CD4-positive, CD25-positive, alpha-beta regulatory T cell (primary cell): ENCODE results near the gene ANKRD62. TPM values are rescaled to one million over a fixed set of nuclear protein-coding genes. Genes with fewer than 3 reads are reported as not detected.
A peak's percentile ranks its signal among the peaks of the same experiment; 100 is the strongest.
"Not testable (repeated sequence)": the region's sequence is repeated elsewhere in the genome, so short reads cannot be mapped to it uniquely, and the experiment has no call there.

ENCODE experiments used
- ATAC-seq, 2 donors: fragments of 150-1000 bp; cut with Tn5 transposase; one replicate each; pipeline ENCODE4 v1.10.0; 2021; ENCODE audit warnings: low read depth in 2 of 2, moderate number of reproducible peaks in 2 of 2, moderate library complexity in 1 of 2
- DNase-seq, 3 donors: peaks; one replicate each; pipeline versions ENCODE4 v3.0.0 to v3.0.0-alpha.2; 2012 to 2022; ENCODE audit warnings: mixed read lengths in 1 of 3
- H3K27ac ChIP-seq: one replicate; pipeline ENCODE4 v1.7.0; 2013; ENCODE audit warnings: mild to moderate bottlenecking, low read length; ENCODE audit not compliant: insufficient read depth, poor library complexity, severe bottlenecking
- H3K27me3 ChIP-seq: one replicate; pipeline ENCODE4 v1.7.0; 2013; ENCODE audit warnings: low read length; ENCODE audit not compliant: control insufficient read depth, insufficient read depth
- H3K36me3 ChIP-seq: one replicate; pipeline ENCODE4 v1.7.0; 2013; ENCODE audit warnings: mild to moderate bottlenecking, low read length, moderate library complexity; ENCODE audit not compliant: control insufficient read depth, insufficient read depth
- H3K4me1 ChIP-seq: 2 replicates; pipeline ENCODE4 v1.7.0; 2013; ENCODE audit warnings: mild to moderate bottlenecking, low read length; ENCODE audit not compliant: insufficient read depth, control insufficient read depth, poor library complexity, severe bottlenecking
- H3K4me3 ChIP-seq: one replicate; pipeline ENCODE4 v1.7.0; 2013; ENCODE audit warnings: low read depth, mild to moderate bottlenecking, low read length, moderate library complexity
- H3K9me3 ChIP-seq, 2 experiments: 1 replicate in 1 of 2; 2 replicates in 1 of 2; pipeline ENCODE4 v1.7.0; 2013; ENCODE audit warnings: low read length in 2 of 2, mild to moderate bottlenecking in 1 of 2, moderate library complexity in 1 of 2; ENCODE audit not compliant: control insufficient read depth in 2 of 2
- H3K27ac Mint-ChIP-seq, 3 donors: one replicate each; pipeline ENCODE4 v1.8.0; 2020 to 2022; ENCODE audit warnings: mild to moderate bottlenecking in 3 of 3, mixed read lengths in 3 of 3, moderate library complexity in 2 of 3
- H3K27me3 Mint-ChIP-seq: one replicate; pipeline ENCODE4 v1.8.0; 2022; ENCODE audit warnings: mild to moderate bottlenecking, mixed read lengths
- H3K36me3 Mint-ChIP-seq: one replicate; pipeline ENCODE4 v1.8.0; 2020; ENCODE audit warnings: mixed read lengths
- H3K4me1 Mint-ChIP-seq, 4 donors: one replicate each; pipeline ENCODE4 v1.8.0; 2020 to 2022; ENCODE audit warnings: mixed read lengths in 4 of 4, mild to moderate bottlenecking in 1 of 4
- H3K4me3 Mint-ChIP-seq, 4 donors: one replicate each; pipeline ENCODE4 v1.8.0; 2020 to 2022; ENCODE audit warnings: mild to moderate bottlenecking in 4 of 4, mixed read lengths in 4 of 4, moderate library complexity in 3 of 4
- H3K9me3 Mint-ChIP-seq, 7 donors: one replicate each; pipeline ENCODE4 v1.8.0; 2020 to 2022; ENCODE audit warnings: mixed read lengths in 7 of 7, mild to moderate bottlenecking in 3 of 7, moderate library complexity in 2 of 7
- polyA plus RNA-seq, 4 donors: library from polyadenylated mRNA; unstranded; fragments of 300-500 nt; fragmentation: Illumina TruSeq; gene quantifications; one replicate each; pipeline ENCODE4 v1.2.3, GENCODE V29; 2021
- total RNA-seq: library from RNA; stranded (reverse); gene quantifications from one replicate; pipeline ENCODE4 v1.2.3, GENCODE V29; 2022

The ANKRD62 gene
- total and polyA plus RNA-seq, 5 donors from 2014 or later = not detected

- H3K27me3 Mint-ChIP-seq = peaks cover 12% of the 10 kb centered on the region
These were observed 20.5 kb downstream of the ANKRD62 start for GRCh38 chr18:12113999-12114646.

GRCh38 chr18:12119358-12119757 is 25.7 kb downstream of the ANKRD62 start:
- Mint-ChIP-seq H3K36me3 (no peaks in the 10 kb centered on the region), H3K9me3 (peaks cover 0 to 3% (median 0%) of the 10 kb centered on the region in 7 donors), H3K4me3 (no peak overlapping the region), H3K27me3 (peaks cover 18% of the 10 kb centered on the region), H3K4me1 (no peaks in the 10 kb centered on the region), H3K27ac (no peak overlapping the region)
- no peaks in the 10 kb centered on the region for H3K36me3 ChIP-seq
- ATAC-seq = no peak
- H3K4me1 ChIP-seq = no peaks in the 10 kb centered on the region
- no peak for DNase-seq
- H3K4me3 ChIP-seq = no peak overlapping the region
- no peaks in the 10 kb centered on the region for H3K9me3 ChIP-seq
- H3K27me3 ChIP-seq = no peaks in the 10 kb centered on the region
- no peak overlapping the region for H3K27ac ChIP-seq

More at GRCh38 chr18:12113999-12114646, 20.5 kb downstream of the ANKRD62 start:
- H3K4me3 Mint-ChIP-seq = no peak overlapping the region
- no peak overlapping the region for H3K27ac Mint-ChIP-seq
- no peaks in the 10 kb centered on the region for H3K4me1 Mint-ChIP-seq
- ATAC-seq (no peak), DNase-seq (no peak)
- Histone ChIP-seq H3K27ac (no peak overlapping the region), H3K4me3 (no peak overlapping the region), H3K36me3 (no peaks in the 10 kb centered on the region), H3K4me1 (no peaks in the 10 kb centered on the region), H3K9me3 (no peaks in the 10 kb centered on the region), H3K27me3 (no peaks in the 10 kb centered on the region)
- peaks cover 0 to 8% (median 0%) of the 10 kb centered on the region in 7 donors for H3K9me3 Mint-ChIP-seq
- H3K36me3 Mint-ChIP-seq = no peaks in the 10 kb centered on the region

- no peak for ATAC-seq
- no peak overlapping the region for H3K27ac ChIP-seq
- no peaks in the 10 kb centered on the region for H3K4me1 Mint-ChIP-seq
These were observed 27.8 kb downstream of the ANKRD62 start for GRCh38 chr18:12121175-12122042.

GRCh38 chr18:12122043-12122389 is 28.4 kb downstream of the ANKRD62 start:
- ATAC-seq, H3K36me3 ChIP-seq, H3K27ac Mint-ChIP-seq, DNase-seq, H3K4me1 ChIP-seq, H3K9me3 Mint-ChIP-seq, H3K4me3 ChIP-seq, H3K27ac ChIP-seq, H3K4me3 Mint-ChIP-seq, H3K36me3 Mint-ChIP-seq, H3K4me1 Mint-ChIP-seq, H3K9me3 ChIP-seq, H3K27me3 ChIP-seq: not testable (repeated sequence)
- H3K27me3 Mint-ChIP-seq = peaks cover 25% of the 10 kb centered on the region

More at GRCh38 chr18:12121175-12122042, 27.8 kb downstream of the ANKRD62 start:
- peaks cover 2% of the 10 kb centered on the region for H3K27me3 ChIP-seq
- no peaks in the 10 kb centered on the region for H3K9me3 ChIP-seq
- Mint-ChIP-seq H3K27ac (no peak overlapping the region), H3K9me3 (peaks cover 0 to 4% (median 0%) of the 10 kb centered on the region in 7 donors), H3K4me3 (no peak overlapping the region), H3K27me3 (peaks cover 22% of the 10 kb centered on the region), H3K36me3 (no peaks in the 10 kb centered on the region)
- H3K36me3 ChIP-seq = no peaks in the 10 kb centered on the region
- no peak for DNase-seq
- H3K4me1 ChIP-seq = no peaks in the 10 kb centered on the region
- H3K4me3 ChIP-seq = no peak overlapping the region

- not testable (repeated sequence) for ATAC-seq, H3K36me3 ChIP-seq
These were observed 34.0 kb downstream of the ANKRD62 start for GRCh38 chr18:12127647-12128046.

GRCh38 chr18:12138831-12139230 is 45.2 kb downstream of the ANKRD62 start:
- not testable (repeated sequence) for H3K27me3 Mint-ChIP-seq, H3K4me3 ChIP-seq, DNase-seq, H3K27ac Mint-ChIP-seq, H3K36me3 ChIP-seq, H3K9me3 Mint-ChIP-seq, H3K4me1 Mint-ChIP-seq, H3K27ac ChIP-seq, H3K36me3 Mint-ChIP-seq, H3K9me3 ChIP-seq, ATAC-seq, H3K4me1 ChIP-seq, H3K27me3 ChIP-seq
- H3K4me3 Mint-ChIP-seq = peak overlapping the region in 1 of 4 donors; percentile 4

More at GRCh38 chr18:12127647-12128046, 34.0 kb downstream of the ANKRD62 start:
- peaks cover 21% of the 10 kb centered on the region for H3K27me3 Mint-ChIP-seq
- H3K4me1 ChIP-seq, H3K4me3 Mint-ChIP-seq, H3K4me3 ChIP-seq, H3K27me3 ChIP-seq, H3K9me3 Mint-ChIP-seq, H3K36me3 Mint-ChIP-seq, H3K27ac Mint-ChIP-seq, DNase-seq, H3K27ac ChIP-seq, H3K9me3 ChIP-seq, H3K4me1 Mint-ChIP-seq: not testable (repeated sequence)

GRCh38 chr18:12140866-12141265 is 47.2 kb downstream of the ANKRD62 start:
- H3K4me1 Mint-ChIP-seq, H3K27me3 Mint-ChIP-seq, H3K27me3 ChIP-seq, H3K4me3 ChIP-seq, DNase-seq, H3K4me3 Mint-ChIP-seq, H3K36me3 ChIP-seq, ATAC-seq, H3K9me3 Mint-ChIP-seq, H3K27ac Mint-ChIP-seq, H3K36me3 Mint-ChIP-seq, H3K9me3 ChIP-seq, H3K4me1 ChIP-seq, H3K27ac ChIP-seq: not testable (repeated sequence)

- not testable (repeated sequence) for H3K27me3 ChIP-seq, H3K4me1 ChIP-seq, H3K9me3 ChIP-seq, DNase-seq, H3K4me3 Mint-ChIP-seq, H3K9me3 Mint-ChIP-seq, H3K27ac Mint-ChIP-seq, ATAC-seq, H3K36me3 ChIP-seq, H3K36me3 Mint-ChIP-seq, H3K4me1 Mint-ChIP-seq, H3K4me3 ChIP-seq, H3K27me3 Mint-ChIP-seq, H3K27ac ChIP-seq
These were observed 48.1 kb downstream of the ANKRD62 start for GRCh38 chr18:12141778-12142177.
